GM15510 (cell line): Measurements from ENCODE around the gene ADD1.

Experiments used
- POLR2A ChIP-seq: IDR thresholded peaks from 3 replicates; pipeline ENCODE4 v1.6.1; 2011; ENCODE audit warnings: borderline replicate concordance; ENCODE audit not compliant: insufficient read length; ENCODE audit errors: extremely low read depth

ADD1 gene

DNA sequence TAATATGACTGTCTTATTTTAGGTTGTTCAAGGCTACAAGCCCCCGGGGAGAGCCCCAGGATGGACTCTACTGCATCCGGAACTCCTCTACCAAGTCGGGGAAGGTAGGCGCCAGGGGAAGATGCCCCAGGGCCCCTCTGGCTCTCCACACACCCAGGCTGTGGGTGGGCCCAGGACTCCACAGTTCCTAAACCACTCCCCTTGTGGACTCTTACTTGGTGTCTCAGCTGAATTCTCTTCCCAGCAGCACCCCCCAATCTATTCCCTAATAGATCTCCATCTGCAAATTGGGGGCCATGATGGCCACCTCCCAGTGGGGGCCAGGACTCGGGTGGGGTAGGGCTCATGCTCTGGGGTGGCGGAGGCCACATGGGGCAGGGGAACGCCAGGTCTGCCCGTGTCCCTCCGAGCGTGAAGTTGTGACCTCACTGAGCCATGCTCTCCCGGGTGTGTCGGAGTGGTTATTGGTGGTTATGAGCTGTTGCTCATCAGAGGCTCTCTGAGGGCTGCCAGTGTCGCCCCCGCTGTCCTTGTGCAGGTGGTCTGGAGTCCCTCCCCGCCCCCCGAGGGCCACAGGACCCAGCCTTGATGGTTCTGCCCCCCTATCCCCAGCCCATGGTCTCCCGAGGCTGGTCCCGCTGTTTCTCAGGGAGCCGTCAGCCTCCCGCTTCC, 11.2 kb upstream of the ADD1 start:
- TF ChIP-seq POLR2A: no peak

GRCh38 chr4:2832981-2833670, 10.5 kb upstream of the ADD1 start:
- TF ChIP-seq POLR2A: no peak

DNA sequence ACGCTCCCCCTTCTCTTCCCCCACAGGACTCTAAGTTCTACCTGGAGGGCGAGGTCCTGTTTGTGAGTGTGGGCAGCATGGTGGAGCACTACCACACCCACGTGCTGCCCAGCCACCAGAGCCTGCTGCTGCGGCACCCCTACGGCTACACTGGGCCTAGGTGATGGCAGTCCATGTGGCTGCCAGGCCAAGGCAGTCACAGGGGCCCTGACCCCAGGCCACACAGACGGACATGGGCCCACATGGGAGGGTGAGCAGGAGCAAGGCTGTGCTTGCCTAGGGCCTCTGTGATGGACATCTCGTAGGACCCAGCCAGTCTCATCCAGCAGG, 10.0 kb upstream of the ADD1 start:
- TF ChIP-seq POLR2A: no peak

DNA sequence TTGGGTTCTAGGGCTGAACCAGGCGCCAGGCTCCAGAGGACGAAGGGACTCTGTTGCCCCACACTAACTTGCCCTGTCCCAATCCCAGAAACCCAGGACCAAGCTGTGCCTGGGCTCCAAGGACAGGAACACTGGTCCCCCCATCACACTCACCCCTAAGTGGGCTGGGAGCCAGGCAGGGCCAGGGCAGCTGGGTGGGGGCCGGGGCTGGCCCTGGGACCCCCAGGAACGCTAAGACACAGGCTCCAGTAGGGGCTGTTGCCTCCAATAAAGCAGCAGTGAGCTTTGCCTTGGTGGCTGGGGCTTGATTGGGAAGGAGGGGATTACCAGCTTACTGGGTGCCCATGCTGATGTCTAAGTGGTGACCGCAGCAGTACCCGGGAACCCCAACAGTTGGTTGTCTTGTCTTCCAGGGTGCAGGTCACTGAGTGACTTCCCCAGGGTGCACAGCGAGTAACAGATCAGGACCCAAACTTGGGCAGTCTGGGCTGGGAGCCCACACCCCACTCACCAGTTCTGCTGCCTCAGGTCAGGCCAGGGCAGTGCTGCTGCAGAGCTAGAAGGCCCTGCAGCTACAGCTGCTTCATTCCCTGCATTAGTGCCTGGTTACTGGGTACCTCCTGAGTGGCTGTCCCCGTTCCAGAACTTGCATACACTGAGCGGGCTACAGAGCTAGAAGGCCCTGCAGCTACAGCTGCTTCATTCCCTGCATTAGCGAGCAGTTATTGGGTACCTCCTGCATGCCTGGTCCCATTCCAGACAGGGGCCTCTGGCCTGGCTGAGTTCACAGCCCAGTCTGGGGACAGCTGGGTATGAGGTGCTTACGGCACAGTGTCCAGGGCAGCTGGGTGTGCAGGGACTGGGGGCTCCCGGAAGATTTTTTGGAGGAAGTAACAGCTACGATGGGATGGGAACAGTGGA, 9.4 kb upstream of the ADD1 start:
- TF ChIP-seq POLR2A: no peak

DNA sequence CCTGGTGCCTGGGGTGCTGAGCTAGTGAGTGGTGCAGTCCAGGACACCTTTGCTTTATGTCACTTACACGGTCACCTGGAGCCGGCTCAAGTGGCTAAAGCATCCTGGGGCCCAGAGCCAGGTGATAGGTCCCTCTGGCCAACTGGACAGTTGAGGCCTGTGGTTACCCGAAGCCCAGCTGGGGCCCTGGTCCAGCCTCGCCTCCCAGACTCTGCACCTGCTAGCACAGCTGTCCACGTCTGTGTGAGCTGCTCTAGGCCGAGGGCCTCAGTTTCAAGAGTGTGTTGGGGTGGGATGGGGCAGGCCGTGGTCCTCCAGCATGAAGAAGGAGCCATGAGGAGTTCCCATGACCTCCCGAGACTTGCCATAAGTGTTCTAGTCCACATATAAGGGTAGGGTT, 7.7 kb upstream of the ADD1 start:
- no peak for TF ChIP-seq POLR2A

- TF ChIP-seq POLR2A: no peak
Measured at GRCh38 chr4:2836391-2836859, 7.2 kb upstream of the ADD1 start.

DNA sequence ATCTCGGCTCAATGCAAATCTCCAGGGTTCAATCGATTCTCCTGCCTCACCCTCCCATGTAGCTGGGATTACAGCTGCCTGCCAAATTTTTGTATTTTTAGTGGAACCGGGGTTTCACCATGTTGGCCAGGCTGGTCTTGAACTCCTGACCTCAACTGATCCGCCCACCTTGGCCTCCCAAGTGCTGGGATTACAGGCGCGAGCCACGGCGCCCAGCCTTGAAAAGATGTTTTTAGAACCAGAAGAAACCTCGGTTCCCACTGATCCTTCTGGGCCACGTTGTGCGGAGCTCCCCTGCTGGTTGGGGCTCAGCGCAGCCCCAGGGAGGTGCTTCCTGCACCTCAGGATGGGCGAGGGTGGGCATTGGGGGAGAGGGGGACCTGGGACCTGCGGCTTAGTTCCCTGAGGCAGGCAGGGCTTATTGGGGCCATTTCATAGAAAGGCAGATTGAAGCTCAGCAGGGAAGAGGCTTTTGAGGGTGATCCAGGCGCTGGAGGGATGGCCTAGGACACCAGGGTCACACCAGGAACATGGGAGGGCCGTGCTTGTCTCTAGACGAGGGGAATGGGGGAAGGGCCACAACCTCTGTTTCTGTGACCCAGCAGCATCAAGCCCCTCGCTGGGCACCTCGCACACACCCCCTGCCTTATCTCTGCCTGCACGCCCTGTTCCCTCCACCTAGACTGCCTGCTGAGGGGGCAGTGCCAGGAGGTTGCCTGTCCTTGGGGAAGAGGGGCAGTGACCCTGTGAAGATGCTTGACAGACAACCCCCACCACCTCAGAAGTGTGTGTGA, 6.3 kb upstream of the ADD1 start:
- TF ChIP-seq POLR2A: no peak

DNA sequence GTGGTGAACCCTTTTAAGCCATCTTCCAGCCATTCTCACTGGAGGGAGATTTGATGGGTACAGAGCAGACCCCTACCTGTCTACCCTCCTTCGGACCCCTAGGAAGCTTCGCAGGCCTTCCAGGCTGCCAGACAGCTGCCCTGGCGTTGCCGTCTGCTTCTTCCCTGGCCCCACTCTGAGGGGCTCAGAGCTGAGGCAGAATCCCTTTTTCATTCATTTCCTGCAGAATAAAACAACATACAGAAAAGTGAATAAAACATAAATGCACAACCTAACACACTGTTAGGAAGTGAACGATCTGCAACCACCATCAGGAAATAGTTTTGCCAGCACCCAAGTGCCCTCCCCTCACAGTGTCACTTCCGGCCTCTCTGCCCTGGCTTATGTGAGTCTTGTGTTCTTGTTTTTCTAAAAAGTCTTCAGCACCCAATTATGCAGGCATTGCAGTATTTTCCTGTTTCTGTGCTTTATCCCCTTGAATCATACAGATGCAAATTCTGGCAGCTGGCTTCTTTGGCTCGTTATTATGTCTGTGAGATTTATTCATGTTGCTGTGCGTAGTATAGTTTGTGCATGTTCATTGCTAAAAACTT, 5.6 kb upstream of the ADD1 start:
- TF ChIP-seq POLR2A: no peak

DNA sequence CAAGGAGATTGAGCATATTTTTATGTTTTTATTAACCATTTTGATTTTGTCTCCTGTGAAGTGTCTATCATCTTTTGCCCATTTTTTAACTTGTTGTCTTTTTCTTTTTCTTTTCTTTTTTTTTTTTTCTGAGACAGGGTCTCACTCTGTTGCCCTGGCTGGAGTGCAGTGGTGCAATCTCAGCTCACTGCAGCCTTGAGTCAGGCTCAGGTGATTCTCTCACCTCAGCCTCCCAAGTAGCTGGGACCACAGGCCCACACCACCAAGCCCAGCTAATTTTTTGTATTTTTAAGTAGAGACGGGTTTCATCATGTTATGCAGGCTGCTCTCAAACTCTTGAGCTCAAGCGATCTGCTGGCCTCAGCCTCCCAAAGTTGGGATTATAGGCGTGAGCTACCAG, 4.6 kb upstream of the ADD1 start:
- TF ChIP-seq POLR2A: no peak

DNA sequence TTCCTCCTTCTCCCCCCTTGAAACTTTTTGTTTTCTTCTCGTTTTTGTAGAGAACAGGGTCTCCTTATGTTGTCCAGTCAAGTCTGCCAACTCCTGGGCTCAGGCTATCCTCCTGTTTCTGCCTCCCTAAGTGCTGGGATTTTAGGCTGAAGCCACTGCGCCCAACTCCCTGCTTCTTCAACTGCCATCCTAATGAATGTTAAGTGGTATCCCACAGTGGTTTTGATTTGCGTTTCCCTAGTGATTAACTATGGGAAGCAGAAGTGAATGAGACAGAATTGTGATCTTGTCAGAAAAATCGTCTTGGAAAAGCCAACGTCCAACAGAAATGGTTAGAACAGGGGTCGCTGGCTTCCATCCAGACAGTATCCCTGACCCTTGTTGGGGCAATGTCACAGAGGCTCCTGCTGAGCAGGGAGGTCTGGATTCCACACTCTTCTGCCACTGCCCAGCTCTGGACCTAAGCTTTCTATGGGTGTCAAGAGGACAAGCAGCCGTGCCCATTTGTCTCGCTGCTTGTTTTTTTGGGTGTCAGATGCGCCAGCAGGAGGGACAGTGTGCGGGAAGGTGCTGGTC, 869 bp upstream of the ADD1 start:
- no peak for TF ChIP-seq POLR2A

DNA sequence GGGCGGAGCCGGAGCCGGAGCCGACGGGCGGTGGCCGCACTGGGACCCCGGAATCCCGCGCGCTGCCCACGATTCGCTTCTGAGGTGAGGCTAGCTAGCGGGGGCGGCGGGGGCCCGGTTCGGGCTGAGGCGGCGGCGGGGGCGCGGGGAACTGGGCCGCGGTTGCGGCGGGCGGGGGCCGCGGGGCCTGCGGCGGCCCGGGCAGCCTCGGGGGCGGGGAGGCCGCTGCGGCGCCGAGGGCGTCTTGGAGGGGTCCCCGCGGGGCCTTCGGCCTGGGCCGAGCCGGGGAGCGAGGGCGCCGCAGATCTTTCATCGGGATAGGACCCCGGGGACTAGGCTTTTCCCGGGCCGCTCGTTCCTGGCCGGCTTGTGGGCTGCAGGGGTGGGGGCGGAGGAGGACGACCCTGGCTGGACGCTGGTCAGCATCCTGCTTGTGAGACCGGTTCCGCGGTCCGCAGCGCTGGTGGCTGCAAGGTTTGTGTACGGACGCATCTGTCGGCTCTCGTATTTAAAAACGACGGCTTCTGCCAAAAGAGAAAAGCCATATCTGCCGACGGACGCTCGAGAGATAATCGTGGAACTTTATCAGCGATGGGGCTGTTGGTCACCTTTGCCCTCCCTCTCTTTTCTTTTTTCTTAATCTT, 419 bp downstream of the ADD1 start:
- no peak for TF ChIP-seq POLR2A

DNA sequence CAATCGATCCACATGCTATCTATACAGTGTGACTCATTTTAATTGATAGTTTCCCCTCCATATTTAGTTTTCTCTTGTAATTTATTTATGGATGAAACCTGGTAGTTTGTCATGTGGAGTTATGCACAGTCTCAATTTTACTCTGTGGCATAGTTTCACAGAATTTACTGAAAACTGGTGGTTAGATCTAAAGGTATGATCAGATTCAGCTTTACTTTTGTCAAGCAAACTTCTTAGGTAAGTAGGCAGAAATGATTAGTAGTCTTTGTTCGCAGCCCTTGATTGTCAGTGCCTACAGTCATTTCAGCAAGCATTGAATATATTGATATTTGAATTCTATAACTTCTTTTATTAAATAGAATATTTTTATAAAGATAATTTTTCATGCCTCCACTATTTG, 2.5 kb downstream of the ADD1 start:
- TF ChIP-seq POLR2A: no peak

GRCh38 chr4:2847302-2847871, 3.7 kb downstream of the ADD1 start:
- no peak for TF ChIP-seq POLR2A

GRCh38 chr4:2848449-2848848, 4.8 kb downstream of the ADD1 start:
- TF ChIP-seq POLR2A: no peak
